Loucy (cell line): ENCODE data around the gene CD151.

Source experiments
- H2AFZ ChIP-seq: fragments of 200-600 bp; sonication (generic); 2 replicates; pipeline ENCODE4 v1.6.0; 2016; ENCODE audit warnings: antibody characterized with exemption, mild to moderate bottlenecking, low read length, moderate library complexity
- H3F3A ChIP-seq: fragments of 200-600 bp; 2 replicates; pipeline ENCODE4 v1.6.0; 2016; ENCODE audit warnings: antibody characterized with exemption, low read depth, mild to moderate bottlenecking
- H3K27me3 ChIP-seq: fragments of 200-600 bp; sonication (generic); 2 replicates; pipeline ENCODE4 v1.6.1; 2014; ENCODE audit warnings: low read length, mild to moderate bottlenecking; ENCODE audit not compliant: insufficient read depth, poor library complexity, severe bottlenecking
- H3K36me3 ChIP-seq: fragments of 200-600 bp; sonication (generic); 2 replicates; pipeline ENCODE4 v1.6.1; 2016; ENCODE audit warnings: low read length; ENCODE audit not compliant: insufficient read depth
- H3K4me1 ChIP-seq: fragments of 200-600 bp; sonication (generic); 2 replicates; pipeline ENCODE4 v1.5.1; 2014; ENCODE audit warnings: low read length, mild to moderate bottlenecking; ENCODE audit not compliant: insufficient read depth, poor library complexity, severe bottlenecking
- H3K4me2 ChIP-seq: fragments of 200-600 bp; sonication (generic); 2 replicates; pipeline ENCODE4 v1.6.0; 2014; ENCODE audit warnings: antibody characterized with exemption, low read length, low read depth, mild to moderate bottlenecking; ENCODE audit not compliant: poor library complexity, severe bottlenecking
- H3K4me3 ChIP-seq: fragments of 200-600 bp; sonication (generic); 2 replicates; pipeline ENCODE4 v1.5.1; 2014; ENCODE audit warnings: low read length, mild to moderate bottlenecking, mixed read lengths; ENCODE audit not compliant: poor library complexity, severe bottlenecking
- H3K79me2 ChIP-seq: fragments of 200-600 bp; sonication (generic); 2 replicates; pipeline ENCODE4 v1.6.1; 2014; ENCODE audit warnings: low read length; ENCODE audit not compliant: insufficient read depth
- H3K9ac ChIP-seq: fragments of 200-600 bp; sonication (generic); 2 replicates; pipeline ENCODE4 v1.6.0; 2014; ENCODE audit warnings: mild to moderate bottlenecking, low read depth, low read length, moderate library complexity; ENCODE audit not compliant: poor library complexity, severe bottlenecking
- H3K9me2 ChIP-seq: fragments of 200-600 bp; sonication (generic); replicated peaks from 2 replicates; pipeline ENCODE4 v1.6.1; 2016; ENCODE audit warnings: low read depth, low read length, mixed read lengths
- H3K9me3 ChIP-seq: fragments of 200-600 bp; sonication (generic); 2 replicates; pipeline ENCODE4 v1.6.1; 2014; ENCODE audit warnings: mild to moderate bottlenecking, antibody characterized with exemption, low read length, low read depth; ENCODE audit not compliant: insufficient read depth
- H4K20me1 ChIP-seq: fragments of 200-600 bp; sonication (generic); 2 replicates; pipeline ENCODE4 v1.6.0; 2014; ENCODE audit warnings: antibody characterized with exemption, low read length, mild to moderate bottlenecking; ENCODE audit not compliant: insufficient read depth, poor library complexity, severe bottlenecking
- CTCF ChIP-seq: fragments of 200-600 bp; sonication (generic); conservative IDR thresholded peaks from 2 replicates; pipeline ENCODE4 v1.5.1; 2014; ENCODE audit warnings: mild to moderate bottlenecking, antibody characterized with exemption, low read length
- EZH2phosphoT487 ChIP-seq: fragments of 200-600 bp; IDR thresholded peaks from 2 replicates; pipeline ENCODE4 v1.6.1; 2018; ENCODE audit warnings: antibody characterized with exemption, mild to moderate bottlenecking, moderate library complexity, borderline replicate concordance

The CD151 gene

GRCh38 chr11:799641-800316 is 33.0 kb upstream of the CD151 start:
- H3K9me3 ChIP-seq = no peaks in the 10 kb centered on the region
- no peak overlapping the region for H2AFZ ChIP-seq
- TF ChIP-seq CTCF (no peak), EZH2phosphoT487 (no peak)
- H3K4me1 ChIP-seq = peaks cover 26% of the 10 kb centered on the region
- H3K9me2 ChIP-seq = no peaks in the 10 kb centered on the region
- peaks cover 21% of the 10 kb centered on the region for H4K20me1 ChIP-seq
- no peak overlapping the region for H3K4me2 ChIP-seq
- no peaks in the 10 kb centered on the region for H3K36me3 ChIP-seq
- no peak overlapping the region for H3K4me3 ChIP-seq
- no peak overlapping the region for H3K9ac ChIP-seq
- H3F3A ChIP-seq = peaks cover 3% of the 10 kb centered on the region; the same call in 1 of the 2 replicates
- H3K27me3 ChIP-seq = no peaks in the 10 kb centered on the region
- peaks cover 38% of the 10 kb centered on the region; the same call in 1 of the 2 replicates for H3K79me2 ChIP-seq

- Histone ChIP-seq H3K9me3 (no peaks in the 10 kb centered on the region), H3K79me2 (peaks cover 32% of the 10 kb centered on the region; the same call in 1 of the 2 replicates), H3F3A (peaks cover 3% of the 10 kb centered on the region; the same call in 1 of the 2 replicates), H3K36me3 (no peaks in the 10 kb centered on the region), H4K20me1 (peaks cover 21% of the 10 kb centered on the region), H3K4me2 (no peak overlapping the region), H3K4me1 (peaks cover 25% of the 10 kb centered on the region), H3K4me3 (no peak overlapping the region), H3K9me2 (no peaks in the 10 kb centered on the region), H3K9ac (no peak overlapping the region), H2AFZ (no peak overlapping the region), H3K27me3 (no peaks in the 10 kb centered on the region)
- no peak for TF ChIP-seq EZH2phosphoT487
- TF ChIP-seq CTCF = no peak
Observed at GRCh38 chr11:800473-800872, 32.3 kb upstream of the CD151 start.

GRCh38 chr11:801097-801780 is 31.5 kb upstream of the CD151 start:
- Histone ChIP-seq H3K9ac (no peak overlapping the region), H2AFZ (no peak overlapping the region), H3K27me3 (no peaks in the 10 kb centered on the region), H3K79me2 (peaks cover 32% of the 10 kb centered on the region; the same call in 1 of the 2 replicates), H3K4me2 (no peak overlapping the region), H3K4me3 (no peak overlapping the region), H4K20me1 (peaks cover 16% of the 10 kb centered on the region), H3K4me1 (peaks cover 27% of the 10 kb centered on the region), H3F3A (peaks cover 3% of the 10 kb centered on the region; the same call in 1 of the 2 replicates), H3K9me3 (no peaks in the 10 kb centered on the region), H3K36me3 (no peaks in the 10 kb centered on the region), H3K9me2 (no peaks in the 10 kb centered on the region)
- TF ChIP-seq CTCF = no peak
- TF ChIP-seq EZH2phosphoT487 = no peak
